Loucy (cell line): ENCODE data around the gene NAV2.

Source experiments
- EZH2phosphoT487 ChIP-seq: fragments of 200-600 bp; IDR thresholded peaks from 2 replicates; pipeline ENCODE4 v1.6.1; 2018; ENCODE audit warnings: antibody characterized with exemption, mild to moderate bottlenecking, moderate library complexity, borderline replicate concordance
- TF ChIP-seq, protein P1 (sequence below): fragments of 200-600 bp; sonication (generic); conservative IDR thresholded peaks from 2 replicates; pipeline ENCODE4 v1.5.1; 2014; ENCODE audit warnings: mild to moderate bottlenecking, antibody characterized with exemption, low read length

- TF ChIP-seq, protein P1, sequence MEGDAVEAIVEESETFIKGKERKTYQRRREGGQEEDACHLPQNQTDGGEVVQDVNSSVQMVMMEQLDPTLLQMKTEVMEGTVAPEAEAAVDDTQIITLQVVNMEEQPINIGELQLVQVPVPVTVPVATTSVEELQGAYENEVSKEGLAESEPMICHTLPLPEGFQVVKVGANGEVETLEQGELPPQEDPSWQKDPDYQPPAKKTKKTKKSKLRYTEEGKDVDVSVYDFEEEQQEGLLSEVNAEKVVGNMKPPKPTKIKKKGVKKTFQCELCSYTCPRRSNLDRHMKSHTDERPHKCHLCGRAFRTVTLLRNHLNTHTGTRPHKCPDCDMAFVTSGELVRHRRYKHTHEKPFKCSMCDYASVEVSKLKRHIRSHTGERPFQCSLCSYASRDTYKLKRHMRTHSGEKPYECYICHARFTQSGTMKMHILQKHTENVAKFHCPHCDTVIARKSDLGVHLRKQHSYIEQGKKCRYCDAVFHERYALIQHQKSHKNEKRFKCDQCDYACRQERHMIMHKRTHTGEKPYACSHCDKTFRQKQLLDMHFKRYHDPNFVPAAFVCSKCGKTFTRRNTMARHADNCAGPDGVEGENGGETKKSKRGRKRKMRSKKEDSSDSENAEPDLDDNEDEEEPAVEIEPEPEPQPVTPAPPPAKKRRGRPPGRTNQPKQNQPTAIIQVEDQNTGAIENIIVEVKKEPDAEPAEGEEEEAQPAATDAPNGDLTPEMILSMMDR: no peak
- no peak for TF ChIP-seq EZH2phosphoT487
These were observed 292.2 kb downstream of the NAV2 start for GRCh38 chr11:20004866-20005265.
